Brain pericyte (primary cell): ENCODE results near the gene RPL6.

ENCODE experiments used
- DNase-seq: peaks from one replicate; pipeline ENCODE4 v3.0.0-alpha.2; 2012; ENCODE audit warnings: low read depth, low spot score

RPL6 gene

GRCh38 chr12:112380663-112381405, 28.6 kb downstream of the RPL6 start:
- DNase-seq, result no peak

- no peak for DNase-seq
Measured at GRCh38 chr12:112375105-112375504, 34.3 kb downstream of the RPL6 start.

- DNase-seq, result no peak
Measured at GRCh38 chr12:112374166-112374740, 35.2 kb downstream of the RPL6 start.

GRCh38 chr12:112370868-112371510, 38.4 kb downstream of the RPL6 start:
- DNase-seq, result no peak

GRCh38 chr12:112370199-112370598, 39.2 kb downstream of the RPL6 start:
- DNase-seq, result no peak

GRCh38 chr12:112368856-112369255, 40.5 kb downstream of the RPL6 start:
- DNase-seq, result no peak

- DNase-seq, result no peak
Measured at GRCh38 chr12:112367965-112368364, 41.4 kb downstream of the RPL6 start.

- DNase-seq, result no peak
Measured at GRCh38 chr12:112362310-112362709, 47.1 kb downstream of the RPL6 start.

- no peak for DNase-seq
Measured at GRCh38 chr12:112361271-112361670, 48.1 kb downstream of the RPL6 start.

GRCh38 chr12:112359290-112359689, 50.1 kb downstream of the RPL6 start:
- DNase-seq, result no peak

GRCh38 chr12:112357214-112357613, 52.2 kb downstream of the RPL6 start:
- no peak for DNase-seq
